COR-L47 (cell line): Measurements from ENCODE around the gene CBX4.

ENCODE experiments used
- DNase-seq: peaks from one replicate; lab custom pipeline; 2025; lab: John Stamatoyannopoulos, UW

CBX4 gene

GRCh38 chr17:79841369-79842135, 2.3 kb upstream of the CBX4 start:
- no peak for DNase-seq

- no peak for DNase-seq
Measured at GRCh38 chr17:79840989-79841286, 1.7 kb upstream of the CBX4 start.

GRCh38 chr17:79840269-79840988, 1.2 kb upstream of the CBX4 start:
- DNase-seq = no peak

- no peak for DNase-seq
Measured at GRCh38 chr17:79838522-79839274, 542 bp downstream of the CBX4 start.

- no peak for DNase-seq
Measured at GRCh38 chr17:79837888-79838521, 1.2 kb downstream of the CBX4 start.

- DNase-seq = peak; percentile 64
Measured at GRCh38 chr17:79836972-79837887, 2.0 kb downstream of the CBX4 start.

GRCh38 chr17:79836510-79836971, 2.7 kb downstream of the CBX4 start:
- DNase-seq = no peak

- peak; percentile 85 for DNase-seq
Measured at GRCh38 chr17:79835953-79836509, 3.2 kb downstream of the CBX4 start.

GRCh38 chr17:79835470-79835899, 3.8 kb downstream of the CBX4 start:
- DNase-seq = no peak

- no peak for DNase-seq
Measured at GRCh38 chr17:79834565-79835469, 4.4 kb downstream of the CBX4 start.

- no peak for DNase-seq
Measured at GRCh38 chr17:79833744-79834564, 5.3 kb downstream of the CBX4 start.

- no peak for DNase-seq
Measured at GRCh38 chr17:79833110-79833450, 6.2 kb downstream of the CBX4 start.

- no peak for DNase-seq
Measured at GRCh38 chr17:79832218-79833109, 6.8 kb downstream of the CBX4 start.

GRCh38 chr17:79831265-79832217, 7.7 kb downstream of the CBX4 start:
- DNase-seq = no peak

GRCh38 chr17:79830763-79831264, 8.4 kb downstream of the CBX4 start:
- DNase-seq = no peak

- no peak for DNase-seq
Measured at GRCh38 chr17:79830303-79830702, 8.9 kb downstream of the CBX4 start.

GRCh38 chr17:79829457-79829856, 9.8 kb downstream of the CBX4 start:
- DNase-seq = no peak
